Sigmoid colon (tissue), 7 donors: Measurements from ENCODE around the gene SFXN5. TPM values are rescaled to one million over a fixed set of nuclear protein-coding genes. Genes with fewer than 3 reads are reported as not detected.

Source experiments
- DNase-seq: peaks from one replicate; pipeline ENCODE4 v3.0.0-alpha.2; 2019
- H3K27ac ChIP-seq, 4 donors: fragments of 200-600 bp; sonication (generic); one replicate each; pipeline ENCODE4 v1.5.1; 2016 to 2019; ENCODE audit warnings: mild to moderate bottlenecking in 1 of 4
- H3K27me3 ChIP-seq, 3 donors: fragments of 200-600 bp; sonication (generic); one replicate each; pipeline ENCODE4 v1.5.1; 2019; ENCODE audit warnings: mild to moderate bottlenecking in 1 of 3
- H3K36me3 ChIP-seq, 4 donors: fragments of 200-600 bp; sonication (generic); one replicate each; pipeline ENCODE4 v1.5.1; 2016 to 2019
- H3K4me1 ChIP-seq, 4 donors: fragments of 200-600 bp; sonication (generic); one replicate each; pipeline ENCODE4 v1.5.1; 2017 to 2019
- H3K4me3 ChIP-seq, 4 donors: fragments of 200-600 bp; sonication (generic); one replicate each; pipeline ENCODE4 v1.5.1; 2017 to 2019; ENCODE audit warnings: mild to moderate bottlenecking in 2 of 4, moderate library complexity in 1 of 4
- H3K9me3 ChIP-seq, 4 donors: fragments of 200-600 bp in 3 of 4; sonication (generic) in 3 of 4; one replicate each; pipeline versions ENCODE4 v1.5.1 to v1.6.1; 2013 to 2019
- EP300 ChIP-seq, 4 donors: sonication (generic); formaldehyde crosslinking; IDR thresholded peaks; one replicate each; pipeline ENCODE4 v1.6.1; 2017; ENCODE audit warnings: antibody characterized with exemption in 4 of 4
- POLR2A ChIP-seq, 2 donors: fragments of 450-650 bp; IDR thresholded peaks; one replicate each; pipeline ENCODE4 v1.6.1; 2016; ENCODE audit warnings: antibody characterized with exemption in 2 of 2, mild to moderate bottlenecking in 2 of 2, moderate library complexity in 2 of 2
- POLR2AphosphoS5 ChIP-seq, 4 donors: sonication (generic); formaldehyde crosslinking; IDR thresholded peaks; one replicate each; pipeline ENCODE4 v1.6.1; 2017; ENCODE audit warnings: antibody characterized with exemption in 4 of 4
- WGBS, 2 donors: extraction: QIAGEN DNeasy Blood & Tissue Kit; methylation state at CpG; one replicate each; pipeline ENCODE4 v1.1.7; 2013; 5-methylcytosine and 5-hydroxymethylcytosine counted together
- intact Hi-C: fragments of 100-400 bp; cut with DNase I; formaldehyde crosslinking; loops from one replicate; pipeline ENCODE4 v1.15.1; 2023
- polyA plus RNA-seq, 3 donors: library from polyadenylated mRNA; stranded (reverse); fragments of 200-250 nt; gene quantifications; one replicate each; pipeline ENCODE4 v1.2.3, GENCODE V29; 2013
- total RNA-seq, 4 donors: library from RNA; depleted of rRNA; stranded (reverse); fragments of >200 nt; gene quantifications; one replicate each; pipeline ENCODE4 v1.1.0, GENCODE V29; 2016
- TF ChIP-seq, protein P1 (sequence below), 4 experiments: fragments of 450-650 bp in 3 of 4; fragments of 200-600 bp in 1 of 4; IDR thresholded peaks; one replicate each; pipeline ENCODE4 v1.5.1; 2016 to 2019; ENCODE audit warnings: antibody characterized with exemption in 4 of 4, mild to moderate bottlenecking in 3 of 4, moderate library complexity in 2 of 4
- donor health status: healthy with polysubstance abuse.
- donor health status: Bipolar disorder and iron deficiency.
- donor health status: healthy.

The SFXN5 gene
- total and polyA plus RNA-seq, 7 donors: 5.4 to 27.1 (median 11.1) TPM

DNA sequence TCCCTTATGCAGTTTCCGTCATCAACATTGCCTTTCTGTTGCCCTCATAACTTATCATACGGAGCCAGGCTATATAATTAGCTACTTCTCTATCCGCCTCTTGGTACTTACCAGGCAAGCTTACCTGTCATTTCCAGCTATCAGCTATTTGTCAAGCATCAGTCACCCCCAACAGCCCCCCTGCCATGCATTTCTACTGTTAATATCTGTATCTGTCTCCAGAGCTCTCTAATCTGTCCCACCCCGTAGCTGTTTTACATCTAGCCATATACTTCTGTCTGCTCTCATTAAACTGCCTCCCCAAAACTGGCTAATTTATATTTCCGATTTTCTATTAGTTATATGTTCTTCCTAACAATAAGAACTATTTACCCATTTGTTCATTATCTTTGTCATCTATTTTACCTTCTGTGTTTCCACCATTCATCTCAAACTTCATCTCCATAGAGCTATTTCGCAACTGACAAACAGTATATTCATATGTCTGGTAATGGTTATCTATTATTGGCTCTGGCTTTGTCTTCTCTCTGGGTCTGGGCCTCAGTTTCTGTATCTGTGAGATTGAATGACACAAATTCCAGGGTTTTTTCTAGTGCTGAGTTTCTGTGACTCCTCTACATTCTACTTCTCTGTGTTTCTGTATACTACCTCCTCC lies 144.6 kb downstream of the SFXN5 start:
- intact Hi-C loops: no loop called here
- TF ChIP-seq EP300 (IDR thresholded peaks at IDR 0.05): no peak
- TF ChIP-seq POLR2A (IDR thresholded peaks at IDR 0.05): no peak
- TF ChIP-seq, protein P1, sequence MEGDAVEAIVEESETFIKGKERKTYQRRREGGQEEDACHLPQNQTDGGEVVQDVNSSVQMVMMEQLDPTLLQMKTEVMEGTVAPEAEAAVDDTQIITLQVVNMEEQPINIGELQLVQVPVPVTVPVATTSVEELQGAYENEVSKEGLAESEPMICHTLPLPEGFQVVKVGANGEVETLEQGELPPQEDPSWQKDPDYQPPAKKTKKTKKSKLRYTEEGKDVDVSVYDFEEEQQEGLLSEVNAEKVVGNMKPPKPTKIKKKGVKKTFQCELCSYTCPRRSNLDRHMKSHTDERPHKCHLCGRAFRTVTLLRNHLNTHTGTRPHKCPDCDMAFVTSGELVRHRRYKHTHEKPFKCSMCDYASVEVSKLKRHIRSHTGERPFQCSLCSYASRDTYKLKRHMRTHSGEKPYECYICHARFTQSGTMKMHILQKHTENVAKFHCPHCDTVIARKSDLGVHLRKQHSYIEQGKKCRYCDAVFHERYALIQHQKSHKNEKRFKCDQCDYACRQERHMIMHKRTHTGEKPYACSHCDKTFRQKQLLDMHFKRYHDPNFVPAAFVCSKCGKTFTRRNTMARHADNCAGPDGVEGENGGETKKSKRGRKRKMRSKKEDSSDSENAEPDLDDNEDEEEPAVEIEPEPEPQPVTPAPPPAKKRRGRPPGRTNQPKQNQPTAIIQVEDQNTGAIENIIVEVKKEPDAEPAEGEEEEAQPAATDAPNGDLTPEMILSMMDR (IDR thresholded peaks at IDR 0.05): no peak
- no peak for TF ChIP-seq POLR2AphosphoS5 (IDR thresholded peaks at IDR 0.05)
- no peaks in the 10 kb centered on the region for H3K36me3 ChIP-seq
- H3K9me3 ChIP-seq: no peaks in the 10 kb centered on the region
- no peak for DNase-seq
- peaks cover 41 to 91% (median 67%) of the 10 kb centered on the region in 3 donors for H3K27me3 ChIP-seq
- H3K4me1 ChIP-seq: peaks cover 0 to 14% (median 14%) of the 10 kb centered on the region in 4 donors
- 38 to 51% methylated on average over 6 of the region's 6 CpGs for WGBS, 2 donors
- H3K27ac ChIP-seq: no peak overlapping the region
- H3K4me3 ChIP-seq: no peak overlapping the region

DNA sequence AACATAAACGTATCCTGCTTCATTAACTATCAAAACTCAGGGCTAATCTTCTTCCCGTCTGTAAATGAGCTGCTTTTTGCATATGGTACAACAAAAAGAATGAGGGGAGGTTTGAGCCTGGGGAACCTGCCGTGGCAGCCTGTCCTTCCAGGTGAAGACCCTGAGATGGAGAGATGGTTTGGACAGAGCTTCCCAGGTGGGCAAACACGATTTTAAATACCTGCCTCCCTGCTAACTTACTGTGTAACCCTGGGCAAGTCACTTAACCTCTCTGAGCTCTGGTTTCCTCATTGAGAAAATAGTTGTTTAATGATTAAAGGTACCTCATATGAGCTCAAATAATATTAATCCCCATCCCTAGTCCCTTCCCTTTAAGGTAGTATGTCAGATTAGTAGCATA lies 145.1 kb downstream of the SFXN5 start:
- Histone ChIP-seq H3K9me3 (no peaks in the 10 kb centered on the region), H3K27me3 (peaks cover 42 to 91% (median 73%) of the 10 kb centered on the region in 3 donors), H3K4me1 (peaks cover 0 to 14% (median 14%) of the 10 kb centered on the region in 4 donors), H3K27ac (no peak overlapping the region), H3K36me3 (no peaks in the 10 kb centered on the region), H3K4me3 (no peak overlapping the region)
- no peak for TF ChIP-seq POLR2A (IDR thresholded peaks at IDR 0.05)
- TF ChIP-seq, protein P1 (IDR thresholded peaks at IDR 0.05): no peak
- TF ChIP-seq EP300 (IDR thresholded peaks at IDR 0.05): no peak
- TF ChIP-seq POLR2AphosphoS5 (IDR thresholded peaks at IDR 0.05): no peak
- intact Hi-C loops: no loop called here
- 7 to 12% methylated on average over 4 of the region's 4 CpGs for WGBS, 2 donors
- no peak for DNase-seq

DNA sequence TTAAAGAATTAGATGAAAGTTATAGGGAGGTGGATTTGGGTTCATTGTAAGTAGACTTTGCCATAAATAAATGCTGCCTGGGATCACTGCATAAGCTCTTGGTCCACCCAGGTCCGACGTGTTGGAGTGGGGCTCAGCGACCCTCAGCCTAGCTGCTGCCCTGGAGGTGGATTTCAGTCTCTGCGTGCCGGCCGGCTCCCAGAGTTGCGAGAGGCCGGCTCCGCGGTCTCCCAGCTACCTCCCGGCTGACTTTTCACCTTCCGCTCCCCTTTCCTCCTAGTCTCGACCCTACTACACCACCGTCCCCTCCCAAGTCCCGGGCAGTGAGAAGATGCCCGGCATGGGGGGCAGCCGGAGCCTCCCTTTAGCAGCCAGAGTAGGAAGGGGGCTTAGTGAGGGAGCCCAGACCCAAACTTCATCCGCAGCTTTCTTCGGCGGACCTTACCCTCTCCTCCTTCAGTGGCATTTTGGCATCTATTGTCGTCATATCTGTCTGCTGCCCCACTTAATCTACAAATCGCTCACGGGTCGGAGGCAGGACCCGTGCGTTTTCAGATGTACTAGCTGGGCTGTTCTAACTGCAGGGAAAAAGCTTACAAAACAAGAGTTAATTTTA lies 146.1 kb downstream of the SFXN5 start:
- Histone ChIP-seq H3K4me3 (no peak overlapping the region), H3K4me1 (peaks cover under 1 to 22% (median 20%) of the 10 kb centered on the region in 4 donors), H3K36me3 (no peaks in the 10 kb centered on the region), H3K27me3 (peaks cover 51 to 96% (median 82%) of the 10 kb centered on the region in 3 donors), H3K27ac (no peak overlapping the region), H3K9me3 (no peaks in the 10 kb centered on the region)
- intact Hi-C loops: no loop called here
- 6 to 8% methylated on average over 26 of the region's 26 CpGs for WGBS, 2 donors
- TF ChIP-seq POLR2A (IDR thresholded peaks at IDR 0.05): no peak
- TF ChIP-seq, protein P1 (IDR thresholded peaks at IDR 0.05): no peak
- no peak for TF ChIP-seq EP300 (IDR thresholded peaks at IDR 0.05)
- TF ChIP-seq POLR2AphosphoS5 (IDR thresholded peaks at IDR 0.05): no peak
- DNase-seq: peak; percentile 35

DNA sequence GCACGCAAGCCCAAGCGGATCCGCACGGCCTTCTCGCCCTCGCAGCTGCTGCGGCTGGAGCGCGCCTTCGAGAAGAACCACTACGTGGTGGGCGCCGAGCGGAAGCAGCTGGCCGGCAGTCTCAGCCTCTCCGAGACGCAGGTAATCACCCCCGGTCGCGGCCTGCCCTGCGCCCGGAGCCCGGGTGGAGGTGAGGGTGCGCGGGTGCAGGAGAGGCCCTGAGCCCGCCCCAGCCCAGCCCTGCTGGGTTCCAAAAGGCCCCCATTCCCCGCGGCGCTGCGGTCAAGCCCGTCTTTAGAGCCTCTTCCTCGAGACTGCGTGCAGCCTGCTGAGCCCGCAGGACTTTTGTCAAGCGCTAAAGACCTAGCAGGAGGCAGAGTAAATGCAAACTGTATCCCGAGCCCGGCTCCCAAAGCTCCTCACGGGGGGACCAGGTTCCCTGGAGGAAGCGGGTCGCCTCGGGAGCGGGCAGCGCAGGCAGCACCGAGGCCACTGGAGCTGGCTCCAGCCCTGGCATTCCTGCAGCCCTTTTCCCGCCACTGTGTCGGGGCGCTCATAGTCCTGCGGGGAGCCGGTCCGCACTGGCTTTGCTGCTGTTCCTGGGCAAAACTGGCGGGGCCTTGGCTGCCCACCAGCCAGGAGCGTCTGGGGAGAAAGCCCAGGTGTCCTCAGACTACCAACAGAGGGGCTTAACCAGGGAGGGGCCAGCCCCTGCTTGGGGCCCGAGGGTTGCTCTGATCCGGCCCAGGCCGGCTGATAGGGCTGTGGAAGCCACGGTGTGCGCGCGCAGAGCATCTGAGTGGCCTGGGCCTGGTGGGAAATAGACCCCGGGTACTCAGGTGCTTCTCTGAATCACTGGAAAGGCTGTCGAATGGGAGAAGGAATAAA lies 146.9 kb downstream of the SFXN5 start:
- peak; percentile 53 for DNase-seq
- H3K4me3 ChIP-seq: no peak overlapping the region
- TF ChIP-seq, protein P1 (IDR thresholded peaks at IDR 0.05): no peak
- TF ChIP-seq POLR2A (IDR thresholded peaks at IDR 0.05) (no peak), POLR2AphosphoS5 (IDR thresholded peaks at IDR 0.05) (no peak), EP300 (IDR thresholded peaks at IDR 0.05) (no peak)
- H3K36me3 ChIP-seq: no peaks in the 10 kb centered on the region
- H3K4me1 ChIP-seq: peaks cover 3 to 29% (median 27%) of the 10 kb centered on the region in 4 donors
- H3K9me3 ChIP-seq: no peaks in the 10 kb centered on the region
- intact Hi-C loops: no loop called here
- WGBS, 2 donors: 2 to 3% methylated on average over 61 of the region's 61 CpGs
- no peak overlapping the region for H3K27ac ChIP-seq
- peaks cover 60 to 100% (median 91%) of the 10 kb centered on the region in 3 donors for H3K27me3 ChIP-seq
